Measurements from ENCODE around the gene ERC2.

Gene ERC2

GRCh38 chr3:55481744-55482495 lies 986.3 kb downstream of the ERC2 start:
- no peak for DNase-seq (ENCODE audit: low read depth)
- TF ChIP-seq CTCF (IDR thresholded peaks at IDR 0.05; ENCODE audit: control insufficient read depth, extremely low read depth, insufficient read depth): no peak
- H3K4me3 ChIP-seq (ENCODE audit: low read depth, low read length): no peak overlapping the region

- no peak overlapping the region for H3K4me3 ChIP-seq (ENCODE audit: low read depth, low read length)
- DNase-seq (ENCODE audit: low read depth): no peak
- no peak for TF ChIP-seq CTCF (IDR thresholded peaks at IDR 0.05; ENCODE audit: control insufficient read depth, extremely low read depth, insufficient read depth)
Observed at GRCh38 chr3:55480911-55481743, 987.1 kb downstream of the ERC2 start.

GRCh38 chr3:55477306-55478303 lies 990.7 kb downstream of the ERC2 start:
- no peak for DNase-seq (ENCODE audit: low read depth)
- TF ChIP-seq CTCF (IDR thresholded peaks at IDR 0.05; ENCODE audit: control insufficient read depth, extremely low read depth, insufficient read depth): no peak
- H3K4me3 ChIP-seq (ENCODE audit: low read depth, low read length): no peak overlapping the region

- H3K4me3 ChIP-seq (ENCODE audit: low read depth, low read length): no peak overlapping the region
- TF ChIP-seq CTCF (IDR thresholded peaks at IDR 0.05; ENCODE audit: control insufficient read depth, extremely low read depth, insufficient read depth): no peak
- DNase-seq (ENCODE audit: low read depth): no peak
Observed at GRCh38 chr3:55476515-55476914, 991.8 kb downstream of the ERC2 start.

- no peak overlapping the region for H3K4me3 ChIP-seq (ENCODE audit: low read depth, low read length)
- no peak for TF ChIP-seq CTCF (IDR thresholded peaks at IDR 0.05; ENCODE audit: control insufficient read depth, extremely low read depth, insufficient read depth)
- DNase-seq (ENCODE audit: low read depth): no peak
Observed at GRCh38 chr3:55474213-55474632, 994.0 kb downstream of the ERC2 start.

GRCh38 chr3:55473788-55474187 lies 994.5 kb downstream of the ERC2 start:
- no peak overlapping the region for H3K4me3 ChIP-seq (ENCODE audit: low read depth, low read length)
- TF ChIP-seq CTCF (IDR thresholded peaks at IDR 0.05; ENCODE audit: control insufficient read depth, extremely low read depth, insufficient read depth): no peak
- DNase-seq (ENCODE audit: low read depth): no peak

All from LNCaP clone FGC (cell line).